NCI-H82 treated with DMSO at 0.1 percent for 48 hours (cell line): Measurements from ENCODE around the gene HTR6.

Experiments used
- DNase-seq: peaks from one replicate; lab custom pipeline; 2025; ENCODE audit not compliant: unreplicated experiment; lab: John Stamatoyannopoulos, UW

Gene HTR6

GRCh38 chr1:19685994-19686393, 21.3 kb downstream of the HTR6 start:
- no peak for DNase-seq

- no peak for DNase-seq
Measured at GRCh38 chr1:19687414-19687813, 22.7 kb downstream of the HTR6 start.

- DNase-seq = no peak
Measured at GRCh38 chr1:19688041-19688842, 23.6 kb downstream of the HTR6 start.

- no peak for DNase-seq
Measured at GRCh38 chr1:19689085-19689757, 24.5 kb downstream of the HTR6 start.

- DNase-seq = no peak
Measured at GRCh38 chr1:19689856-19690255, 25.2 kb downstream of the HTR6 start.

- DNase-seq = no peak
Measured at GRCh38 chr1:19690342-19690741, 25.7 kb downstream of the HTR6 start.

- DNase-seq = no peak
Measured at GRCh38 chr1:19694298-19694697, 29.6 kb downstream of the HTR6 start.

- no peak for DNase-seq
Measured at GRCh38 chr1:19695772-19696171, 31.1 kb downstream of the HTR6 start.

GRCh38 chr1:19696820-19697219, 32.1 kb downstream of the HTR6 start:
- no peak for DNase-seq

GRCh38 chr1:19698181-19698580, 33.5 kb downstream of the HTR6 start:
- DNase-seq = no peak

GRCh38 chr1:19700079-19700777, 35.6 kb downstream of the HTR6 start:
- DNase-seq = no peak

GRCh38 chr1:19703280-19703679, 38.6 kb downstream of the HTR6 start:
- no peak for DNase-seq

- peak; percentile 40 for DNase-seq
Measured at GRCh38 chr1:19704247-19705113, 39.8 kb downstream of the HTR6 start.

- DNase-seq = no peak
Measured at GRCh38 chr1:19705464-19705863, 40.8 kb downstream of the HTR6 start.

GRCh38 chr1:19706136-19706535, 41.5 kb downstream of the HTR6 start:
- no peak for DNase-seq

GRCh38 chr1:19708567-19709110, 44.0 kb downstream of the HTR6 start:
- peak; percentile 12 for DNase-seq

GRCh38 chr1:19709260-19709793, 44.7 kb downstream of the HTR6 start:
- DNase-seq = no peak

GRCh38 chr1:19710825-19711611, 46.3 kb downstream of the HTR6 start:
- DNase-seq = no peak

GRCh38 chr1:19712928-19713327, 48.3 kb downstream of the HTR6 start:
- no peak for DNase-seq
